ENCODE results near the gene SMO.

DNA sequence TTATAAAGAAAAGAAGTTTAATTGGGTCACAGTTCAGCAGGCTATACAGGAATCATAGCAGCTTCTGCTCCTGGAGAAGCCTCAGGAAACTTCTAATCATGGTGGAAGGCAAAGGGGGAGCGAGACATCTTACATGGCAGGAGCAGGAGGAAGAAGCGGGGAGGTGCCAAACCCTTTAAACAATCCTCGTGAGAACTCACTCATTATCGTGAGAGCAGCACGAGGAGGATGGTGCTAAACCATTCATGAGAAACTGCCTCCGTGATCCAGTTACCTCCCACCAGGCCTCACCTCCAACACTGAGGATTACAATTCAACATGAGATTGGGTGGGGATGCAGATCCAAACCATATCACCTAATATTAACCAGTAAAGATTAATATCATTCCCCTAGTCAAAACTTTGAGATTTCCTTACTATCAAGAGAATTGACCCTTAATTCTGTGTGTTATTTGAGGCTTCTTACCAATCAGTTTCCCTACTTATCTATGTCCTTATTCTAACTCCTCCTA, 1.6 kb upstream of the SMO start:
- TF ChIP-seq, protein P1, sequence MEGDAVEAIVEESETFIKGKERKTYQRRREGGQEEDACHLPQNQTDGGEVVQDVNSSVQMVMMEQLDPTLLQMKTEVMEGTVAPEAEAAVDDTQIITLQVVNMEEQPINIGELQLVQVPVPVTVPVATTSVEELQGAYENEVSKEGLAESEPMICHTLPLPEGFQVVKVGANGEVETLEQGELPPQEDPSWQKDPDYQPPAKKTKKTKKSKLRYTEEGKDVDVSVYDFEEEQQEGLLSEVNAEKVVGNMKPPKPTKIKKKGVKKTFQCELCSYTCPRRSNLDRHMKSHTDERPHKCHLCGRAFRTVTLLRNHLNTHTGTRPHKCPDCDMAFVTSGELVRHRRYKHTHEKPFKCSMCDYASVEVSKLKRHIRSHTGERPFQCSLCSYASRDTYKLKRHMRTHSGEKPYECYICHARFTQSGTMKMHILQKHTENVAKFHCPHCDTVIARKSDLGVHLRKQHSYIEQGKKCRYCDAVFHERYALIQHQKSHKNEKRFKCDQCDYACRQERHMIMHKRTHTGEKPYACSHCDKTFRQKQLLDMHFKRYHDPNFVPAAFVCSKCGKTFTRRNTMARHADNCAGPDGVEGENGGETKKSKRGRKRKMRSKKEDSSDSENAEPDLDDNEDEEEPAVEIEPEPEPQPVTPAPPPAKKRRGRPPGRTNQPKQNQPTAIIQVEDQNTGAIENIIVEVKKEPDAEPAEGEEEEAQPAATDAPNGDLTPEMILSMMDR (IDR thresholded peaks at IDR 0.05) = no peak
- TF ChIP-seq POLR2A (IDR thresholded peaks at IDR 0.05) = no peak
